PC-9 (cell line): ENCODE results near the gene STMN3. TPM values are rescaled to one million over a fixed set of nuclear protein-coding genes. Genes with fewer than 3 reads are reported as not detected.

Experiments
- BruUV-seq: library from RNA; stranded (reverse); fragments of 400-500 nt; replicated peaks from 2 replicates; lab custom pipeline; 2021; lab: Mats Ljungman, UMichigan
- CTCF ChIA-PET: fragments of 300-600 bp; sonication (Branson Sonifier 250); formaldehyde crosslinking; loops from one replicate; lab custom pipeline; 2022; ENCODE audit warnings: antibody characterized with exemption; lab: Charles Lee
- POLR2A ChIA-PET: fragments of 300-600 bp; sonication (Branson Sonifier 250); formaldehyde crosslinking; loops from one replicate; lab custom pipeline; 2022; ENCODE audit warnings: antibody characterized with exemption; ENCODE audit not compliant: unreplicated experiment; lab: Charles Lee
- DNase-seq, 2 experiments: peaks; one replicate each; pipeline versions ENCODE4 v3.0.0 to v3.0.0-alpha.2; 2015 to 2022; ENCODE audit warnings: mixed read lengths in 1 of 2
- H2AFZ ChIP-seq: fragments of 200-600 bp; sonication (generic); 2 replicates; pipeline ENCODE4 v1.8.1; 2017; ENCODE audit warnings: antibody characterized with exemption
- H3F3A ChIP-seq: fragments of 200-600 bp; sonication (generic); 2 replicates; pipeline ENCODE4 v1.8.1; 2017; ENCODE audit warnings: antibody characterized with exemption, mild to moderate bottlenecking, low read depth; ENCODE audit not compliant: insufficient read depth
- H3K27ac ChIP-seq: fragments of 200-600 bp; sonication (generic); 2 replicates; pipeline ENCODE4 v1.6.1; 2016; ENCODE audit warnings: mixed run types
- H3K27me3 ChIP-seq: fragments of 200-600 bp; sonication (generic); 2 replicates; pipeline ENCODE4 v1.6.1; 2016; ENCODE audit warnings: low read depth, mixed run types; ENCODE audit not compliant: insufficient read depth
- H3K36me3 ChIP-seq: fragments of 200-600 bp; sonication (generic); 2 replicates; pipeline ENCODE4 v1.6.1; 2016; ENCODE audit warnings: low read depth, mixed run types
- H3K4me1 ChIP-seq: fragments of 200-600 bp; sonication (generic); replicated peaks from 2 replicates; pipeline ENCODE4 v1.6.1; 2016; ENCODE audit warnings: mixed run types; ENCODE audit not compliant: insufficient read depth
- H3K4me2 ChIP-seq: fragments of 200-600 bp; sonication (generic); 2 replicates; pipeline ENCODE4 v1.6.1; 2017; ENCODE audit warnings: mixed run types
- H3K4me3 ChIP-seq: fragments of 200-600 bp; sonication (generic); 2 replicates; pipeline ENCODE4 v1.6.1; 2016; ENCODE audit warnings: mixed run types
- H3K79me2 ChIP-seq: fragments of 200-600 bp; sonication (generic); 2 replicates; pipeline ENCODE4 v1.6.1; 2017; ENCODE audit warnings: low read depth, mixed run types
- H3K9me2 ChIP-seq: fragments of 200-600 bp; sonication (generic); 2 replicates; pipeline ENCODE4 v1.8.1; 2017; ENCODE audit warnings: mild to moderate bottlenecking; ENCODE audit not compliant: insufficient read depth
- H3K9me3 ChIP-seq: fragments of 200-600 bp; sonication (generic); 2 replicates; pipeline ENCODE4 v1.8.1; 2016; ENCODE audit warnings: low read depth; ENCODE audit not compliant: insufficient read depth
- H4K20me1 ChIP-seq: fragments of 200-600 bp; sonication (generic); 2 replicates; pipeline ENCODE4 v1.8.1; 2017; ENCODE audit not compliant: insufficient read depth
- EZH2 ChIP-seq: fragments of 200-600 bp; sonication (generic); IDR thresholded peaks from 2 replicates; pipeline ENCODE4 v1.8.0; 2017; ENCODE audit warnings: antibody characterized with exemption, low read depth
- intact Hi-C: fragments of 100-400 bp; cut with micrococcal nuclease; formaldehyde crosslinking; loops from one replicate; pipeline ENCODE4 v1.10.0; 2022; ENCODE audit not compliant: unreplicated experiment
- total RNA-seq: library from RNA; stranded (reverse); gene quantifications from 2 replicates; pipeline ENCODE4 v1.2.3, GENCODE V29; 2021
- TF ChIP-seq, protein P1 (sequence below): fragments of 200-600 bp; sonication (generic); conservative IDR thresholded peaks from 2 replicates; pipeline ENCODE4 v1.6.1; 2017; ENCODE audit warnings: mixed run types, antibody characterized with exemption, mild to moderate bottlenecking, moderate library complexity

The STMN3 gene
- total RNA-seq, 1 experiment from 2014 or later = 24.3 TPM

DNA sequence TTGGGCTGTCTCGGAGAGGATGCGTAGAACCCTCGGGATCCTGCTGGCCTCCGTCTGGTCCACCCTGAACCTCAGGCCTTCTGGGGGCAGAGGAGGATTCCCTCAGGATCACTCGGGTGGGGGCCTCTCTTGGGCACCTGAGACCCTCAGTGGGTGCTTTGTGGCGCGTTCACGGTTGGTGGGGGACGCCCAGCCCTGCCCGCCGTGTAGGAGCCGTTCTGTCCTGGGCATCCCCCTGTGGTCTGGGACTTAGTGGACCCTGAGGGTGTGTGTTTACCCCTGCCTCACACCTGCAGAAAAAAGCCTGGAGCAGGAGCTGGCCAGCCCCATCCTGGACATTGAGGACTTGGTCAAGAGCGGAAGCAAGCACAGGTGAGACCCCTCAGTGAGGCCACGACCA is 12.5 kb upstream of the STMN3 start:
- CTCF ChIA-PET = no interaction called here
- H3K4me3 ChIP-seq = no peak overlapping the region
- DNase-seq = no peak
- H3K79me2 ChIP-seq = 0 out of 2 replicates have a peak, but pooled peaks cover 4% of the 10 kb centered on the region
- H3K4me1 ChIP-seq = no peaks in the 10 kb centered on the region
- intact Hi-C loops = no loop called here
- no peaks in the 10 kb centered on the region for H3F3A ChIP-seq
- H3K36me3 ChIP-seq = peaks cover 20% of the 10 kb centered on the region
- H3K9me2 ChIP-seq = no peaks in the 10 kb centered on the region
- no peak for TF ChIP-seq EZH2
- TF ChIP-seq, protein P1, sequence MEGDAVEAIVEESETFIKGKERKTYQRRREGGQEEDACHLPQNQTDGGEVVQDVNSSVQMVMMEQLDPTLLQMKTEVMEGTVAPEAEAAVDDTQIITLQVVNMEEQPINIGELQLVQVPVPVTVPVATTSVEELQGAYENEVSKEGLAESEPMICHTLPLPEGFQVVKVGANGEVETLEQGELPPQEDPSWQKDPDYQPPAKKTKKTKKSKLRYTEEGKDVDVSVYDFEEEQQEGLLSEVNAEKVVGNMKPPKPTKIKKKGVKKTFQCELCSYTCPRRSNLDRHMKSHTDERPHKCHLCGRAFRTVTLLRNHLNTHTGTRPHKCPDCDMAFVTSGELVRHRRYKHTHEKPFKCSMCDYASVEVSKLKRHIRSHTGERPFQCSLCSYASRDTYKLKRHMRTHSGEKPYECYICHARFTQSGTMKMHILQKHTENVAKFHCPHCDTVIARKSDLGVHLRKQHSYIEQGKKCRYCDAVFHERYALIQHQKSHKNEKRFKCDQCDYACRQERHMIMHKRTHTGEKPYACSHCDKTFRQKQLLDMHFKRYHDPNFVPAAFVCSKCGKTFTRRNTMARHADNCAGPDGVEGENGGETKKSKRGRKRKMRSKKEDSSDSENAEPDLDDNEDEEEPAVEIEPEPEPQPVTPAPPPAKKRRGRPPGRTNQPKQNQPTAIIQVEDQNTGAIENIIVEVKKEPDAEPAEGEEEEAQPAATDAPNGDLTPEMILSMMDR = no peak
- no peaks in the 10 kb centered on the region for H4K20me1 ChIP-seq
- no peak overlapping the region for H3K27ac ChIP-seq
- POLR2A ChIA-PET = no interaction called here
- H3K27me3 ChIP-seq = no peaks in the 10 kb centered on the region
- no TSS peak for BruUV-seq
- H3K9me3 ChIP-seq = no peaks in the 10 kb centered on the region
- no peak overlapping the region for H2AFZ ChIP-seq
- no peak overlapping the region for H3K4me2 ChIP-seq

DNA sequence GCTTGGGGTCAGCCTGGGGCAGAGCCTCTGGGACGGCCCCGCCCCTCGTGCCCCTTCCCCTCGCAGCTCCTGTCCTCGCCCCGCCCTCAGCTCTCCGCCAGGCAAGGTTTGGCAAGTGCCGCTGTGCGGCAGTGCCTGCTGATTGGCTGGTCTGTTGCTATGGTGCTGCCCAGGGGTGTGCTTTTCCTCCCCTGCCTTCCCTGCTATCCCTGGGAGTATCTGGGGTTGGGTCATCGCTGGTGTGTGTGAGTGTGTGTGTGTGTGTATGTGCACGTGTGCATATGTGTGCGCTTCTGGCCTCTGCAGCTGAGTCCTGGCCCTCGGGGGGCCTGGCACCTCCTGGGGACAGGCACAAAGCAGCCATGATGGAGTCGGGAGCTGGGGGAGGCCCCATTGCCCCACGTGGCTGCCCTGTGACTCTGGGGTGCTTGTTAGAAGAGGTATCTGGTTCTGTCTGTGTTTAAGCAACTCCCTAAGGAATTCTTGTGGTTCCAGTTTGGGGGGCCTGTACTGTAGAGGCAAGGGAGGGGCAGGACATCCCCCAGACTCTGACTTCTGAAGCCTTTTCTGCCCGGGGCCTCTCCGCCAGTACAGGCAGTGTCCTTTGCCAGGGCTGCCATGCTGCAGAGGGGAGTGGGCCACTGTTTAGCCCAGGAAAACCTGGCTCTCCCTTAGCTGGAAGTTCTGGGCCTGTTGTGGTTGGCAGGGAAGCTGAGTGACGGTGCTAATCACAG is 11.8 kb upstream of the STMN3 start:
- CTCF ChIA-PET = no interaction called here
- Histone ChIP-seq H3K4me2 (no peak overlapping the region), H3K9me2 (no peaks in the 10 kb centered on the region), H2AFZ (no peak overlapping the region), H3K36me3 (peaks cover 20% of the 10 kb centered on the region), H3K4me3 (no peak overlapping the region), H3F3A (no peaks in the 10 kb centered on the region), H3K9me3 (no peaks in the 10 kb centered on the region), H3K79me2 (peaks cover 10% of the 10 kb centered on the region), H3K27me3 (no peaks in the 10 kb centered on the region), H3K4me1 (no peaks in the 10 kb centered on the region), H4K20me1 (no peaks in the 10 kb centered on the region), H3K27ac (no peak overlapping the region)
- DNase-seq = no peak
- BruUV-seq = no TSS peak
- TF ChIP-seq EZH2 = no peak
- TF ChIP-seq, protein P1 = no peak
- intact Hi-C loops = no loop called here
- POLR2A ChIA-PET = no interaction called here

GRCh38 chr20:63664143-63664851 is 11.1 kb upstream of the STMN3 start:
- TF ChIP-seq EZH2 = no peak
- TF ChIP-seq, protein P1 = no peak
- no peak overlapping the region for H2AFZ ChIP-seq
- H3K36me3 ChIP-seq = peaks cover 20% of the 10 kb centered on the region
- no peak overlapping the region for H3K4me2 ChIP-seq
- intact Hi-C loops = no loop called here
- H3K79me2 ChIP-seq = peaks cover 18% of the 10 kb centered on the region
- H3K9me2 ChIP-seq = no peaks in the 10 kb centered on the region
- POLR2A ChIA-PET = no interaction called here
- DNase-seq = no peak
- H3K27me3 ChIP-seq = no peaks in the 10 kb centered on the region
- CTCF ChIA-PET = no interaction called here
- no peak overlapping the region for H3K4me3 ChIP-seq
- peaks cover 7% of the 10 kb centered on the region for H3K4me1 ChIP-seq
- H3K27ac ChIP-seq = no peak overlapping the region
- H3F3A ChIP-seq = no peaks in the 10 kb centered on the region
- no peaks in the 10 kb centered on the region for H4K20me1 ChIP-seq
- BruUV-seq = no TSS peak
- no peaks in the 10 kb centered on the region for H3K9me3 ChIP-seq
